ENCODE data around the gene PRRC2C.
"Not testable (repeated sequence)": the region's sequence is repeated elsewhere in the genome, so short reads cannot be mapped to it uniquely, and the experiment has no call there.

Gene PRRC2C

DNA sequence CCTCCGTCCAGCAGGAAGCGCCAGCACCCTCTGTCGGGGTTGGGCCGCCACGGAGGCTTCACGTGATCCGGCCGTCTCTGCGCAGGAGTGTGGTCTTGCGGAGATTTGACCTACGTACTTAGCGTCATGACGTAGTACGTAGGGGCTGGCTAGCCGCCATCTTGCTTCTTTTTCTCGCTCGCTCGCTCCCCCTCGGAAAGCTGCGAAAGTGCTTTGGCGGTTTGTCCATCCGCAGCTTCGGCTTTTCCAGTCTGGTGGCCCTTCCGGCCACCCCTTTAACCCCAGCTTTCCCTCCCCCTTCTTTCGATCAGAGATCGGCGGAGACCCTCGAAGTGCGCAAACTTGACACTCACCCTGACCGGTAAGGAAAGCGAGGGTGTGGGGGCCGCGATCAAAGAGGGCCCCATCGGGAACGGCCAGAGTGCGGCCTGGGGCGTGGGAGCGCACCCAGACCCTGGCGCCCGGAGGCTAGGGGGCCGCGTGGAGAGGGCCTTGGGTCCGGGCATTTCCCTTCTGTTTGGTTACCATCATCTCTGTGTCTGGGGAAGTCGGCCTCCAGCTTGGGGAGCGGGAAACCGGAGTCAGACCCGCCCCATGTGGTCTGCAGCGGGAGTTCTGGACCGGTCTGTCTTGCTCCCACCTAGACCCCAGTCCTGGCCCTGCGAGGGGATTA lies at the start of gene PRRC2C:
Gene PRRC2C, plus strand, starts transcription at position 156 of the 673 bp plus-strand sequence. CDS start 26,559 bp downstream, outside the sequence.
- DNase-seq, result peak; percentile 95

DNA sequence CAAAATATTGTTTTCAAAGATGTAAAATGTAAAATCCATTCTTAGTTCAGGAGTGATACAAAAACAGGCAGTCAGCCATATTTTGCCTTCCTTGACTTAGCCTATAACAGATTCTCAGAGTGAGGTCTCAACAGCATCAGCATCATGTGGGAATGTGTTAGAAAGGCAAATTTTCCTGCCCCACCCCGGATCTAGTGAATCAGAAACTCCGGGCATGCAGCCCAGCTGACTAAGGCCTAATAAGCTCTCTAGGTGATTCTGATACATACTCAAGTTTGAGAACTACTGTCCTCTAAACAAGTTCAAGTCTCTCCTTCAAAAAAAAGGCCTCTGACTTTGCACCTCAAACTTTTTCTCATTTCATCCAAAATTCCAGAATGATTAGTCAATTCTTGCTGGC lies 46.9 kb upstream of the PRRC2C start:
- no peak for DNase-seq

- DNase-seq, result not testable (repeated sequence)
These were observed 45.1 kb upstream of the PRRC2C start for GRCh38 chr1:171440201-171440600.

DNA sequence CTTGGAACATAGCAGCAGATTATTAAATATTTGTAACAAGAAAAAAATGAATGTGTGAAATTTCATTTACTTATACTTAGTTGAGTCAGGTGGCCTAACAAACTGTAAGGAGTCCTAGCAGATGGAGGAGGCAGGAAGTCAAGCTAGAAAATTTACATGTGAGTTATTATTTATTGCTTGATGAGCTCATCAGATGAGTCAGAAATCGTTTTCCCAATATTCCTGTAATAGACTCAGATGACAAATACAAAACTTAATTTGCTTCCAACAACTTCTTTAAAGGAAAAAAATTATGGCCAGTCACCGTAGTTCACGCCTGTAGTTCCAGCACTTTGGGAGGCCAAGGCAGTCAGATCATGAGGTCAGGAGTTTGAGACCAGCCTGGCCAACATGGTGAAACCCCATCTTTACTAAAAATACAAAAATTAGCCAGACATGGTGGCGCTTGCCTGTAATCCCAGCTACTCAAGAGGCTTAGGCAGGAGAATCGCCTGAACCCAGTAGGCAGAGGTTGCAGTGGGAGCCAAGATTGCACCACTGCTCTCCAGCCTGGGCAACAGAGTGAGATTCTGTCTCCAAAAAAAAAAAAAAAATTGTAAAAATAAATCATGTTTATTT lies 43.9 kb upstream of the PRRC2C start:
- not testable (repeated sequence) for DNase-seq

DNA sequence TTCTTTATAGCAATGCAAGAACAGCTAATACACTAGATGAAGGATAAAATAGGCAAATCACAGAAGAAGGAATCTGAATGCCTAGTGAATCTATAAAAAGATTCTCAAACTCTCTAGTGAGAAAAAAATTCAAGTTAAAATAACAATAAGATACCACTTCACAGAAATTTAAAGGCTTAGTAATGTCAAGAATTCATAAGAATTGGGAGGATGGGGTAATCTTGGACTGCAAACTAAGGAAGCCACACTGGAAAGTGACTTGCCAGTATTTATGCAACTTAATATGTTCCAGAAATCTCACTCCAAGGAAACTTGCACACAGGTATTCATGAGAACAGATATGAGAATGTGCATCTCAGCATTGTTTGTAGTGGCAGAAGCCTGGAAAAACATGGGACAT lies 38.9 kb upstream of the PRRC2C start:
- no peak for DNase-seq

GRCh38 chr1:171455967-171456366 lies 29.4 kb upstream of the PRRC2C start:
- DNase-seq, result no peak

DNA sequence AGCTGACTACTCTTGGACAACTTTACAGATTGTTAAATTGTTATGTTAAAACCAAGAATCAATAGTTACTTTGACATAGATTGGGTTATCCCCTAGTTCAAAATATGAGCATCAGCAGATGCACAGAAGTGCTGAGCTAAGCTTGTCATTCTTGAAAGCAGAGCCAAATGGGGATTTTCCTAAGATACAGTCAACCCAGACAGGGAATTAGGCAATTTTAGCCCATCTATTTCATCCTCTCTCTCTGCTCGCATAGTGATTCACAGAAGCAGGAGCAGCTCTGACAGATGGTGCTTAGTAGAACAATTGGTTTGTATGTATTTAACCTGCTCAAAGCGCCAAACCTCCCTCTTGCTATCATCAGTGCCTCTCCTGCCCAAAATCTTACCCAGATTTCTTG lies 27.9 kb upstream of the PRRC2C start:
- DNase-seq, result no peak

GRCh38 chr1:171460018-171460620 lies 25.2 kb upstream of the PRRC2C start:
- DNase-seq, result no peak

DNA sequence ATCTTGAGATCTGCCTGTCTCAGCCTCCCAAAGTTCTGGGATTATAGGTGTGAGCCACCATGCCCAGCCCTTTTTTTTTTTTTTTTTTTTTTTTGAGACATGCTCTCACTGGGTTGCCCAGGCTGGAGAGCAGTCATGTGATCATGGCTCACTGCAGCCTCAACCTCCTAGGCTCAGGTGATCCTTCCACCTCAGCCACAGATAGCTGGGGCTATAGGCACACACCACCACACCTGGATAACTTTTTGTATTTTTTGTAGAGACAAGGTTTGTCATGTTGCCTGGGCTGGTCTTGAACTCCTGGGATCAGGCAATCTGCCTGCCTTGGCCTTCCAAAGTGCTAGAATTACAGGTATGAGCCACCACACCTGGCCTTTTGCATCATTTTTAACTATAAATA lies 17.7 kb upstream of the PRRC2C start:
- no peak for DNase-seq

DNA sequence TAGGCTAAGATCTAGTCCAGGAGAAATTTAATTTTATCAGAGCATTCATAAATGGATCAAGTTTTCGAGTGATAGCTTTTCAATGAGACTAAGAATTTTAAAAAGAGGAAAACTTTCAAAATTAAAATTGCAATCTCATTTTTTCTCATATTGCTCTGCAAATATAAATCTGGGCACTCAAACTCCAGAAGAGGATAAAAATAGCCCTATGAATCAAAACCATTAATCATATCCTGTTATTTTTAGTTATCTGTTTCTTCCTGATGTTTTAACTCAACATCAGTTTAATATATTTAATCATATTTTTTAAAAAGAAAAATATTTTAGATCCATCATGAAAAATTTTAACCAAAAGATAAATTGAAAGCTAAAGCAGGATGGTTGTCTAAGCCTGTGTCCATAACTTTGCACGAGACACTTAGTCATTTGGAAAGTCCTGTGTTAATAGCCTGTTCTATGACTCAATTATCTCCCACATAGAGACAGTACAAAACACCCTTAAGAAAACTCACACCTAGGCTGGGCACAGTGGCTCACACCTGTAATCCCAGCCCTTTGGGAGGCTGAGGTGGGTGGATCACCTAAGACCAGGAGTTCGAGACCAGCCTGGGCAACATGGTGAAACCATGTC lies 17.1 kb upstream of the PRRC2C start:
- DNase-seq, result no peak

DNA sequence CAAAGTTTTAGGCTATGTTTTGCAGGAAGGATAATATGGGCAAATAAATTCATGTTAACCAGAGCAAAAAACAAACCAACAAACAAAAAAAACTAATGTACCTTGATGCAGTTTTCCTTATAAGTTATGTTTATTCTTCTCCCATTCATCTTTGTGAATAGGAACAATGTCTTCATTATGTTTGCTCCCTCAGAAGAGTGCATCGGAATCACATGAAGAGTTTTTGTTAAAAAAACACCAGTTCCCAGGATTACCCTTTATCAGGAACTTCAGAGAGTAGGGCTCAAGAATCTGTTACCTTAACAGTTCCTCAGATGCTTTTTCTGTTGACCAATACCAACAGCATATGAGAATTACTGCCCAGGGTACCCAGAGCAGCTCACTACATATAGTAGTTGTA lies 14.6 kb upstream of the PRRC2C start:
- DNase-seq, result no peak

DNA sequence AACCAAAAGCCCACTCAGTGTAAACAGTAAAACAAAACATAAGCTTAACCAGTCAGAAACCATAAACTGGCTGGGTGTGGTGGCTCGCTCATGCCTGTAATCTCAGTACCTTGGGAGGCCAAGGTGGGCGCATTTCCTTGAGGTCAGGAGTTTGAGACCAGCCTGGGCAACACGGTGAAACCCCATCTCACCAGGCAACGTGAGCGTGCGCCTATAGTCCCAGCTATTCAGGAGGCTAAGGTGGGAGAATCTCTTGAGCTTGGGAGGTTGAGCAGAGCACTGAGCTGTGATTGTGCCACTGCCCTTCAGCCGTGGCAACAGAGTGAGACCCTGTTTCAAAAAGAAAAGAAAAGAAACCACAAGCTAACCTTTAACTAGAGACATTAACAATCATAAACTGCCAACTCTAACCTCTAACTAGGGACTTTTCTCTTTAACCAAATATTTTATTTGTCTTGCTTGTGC lies 13.1 kb upstream of the PRRC2C start:
- DNase-seq, result no peak

DNA sequence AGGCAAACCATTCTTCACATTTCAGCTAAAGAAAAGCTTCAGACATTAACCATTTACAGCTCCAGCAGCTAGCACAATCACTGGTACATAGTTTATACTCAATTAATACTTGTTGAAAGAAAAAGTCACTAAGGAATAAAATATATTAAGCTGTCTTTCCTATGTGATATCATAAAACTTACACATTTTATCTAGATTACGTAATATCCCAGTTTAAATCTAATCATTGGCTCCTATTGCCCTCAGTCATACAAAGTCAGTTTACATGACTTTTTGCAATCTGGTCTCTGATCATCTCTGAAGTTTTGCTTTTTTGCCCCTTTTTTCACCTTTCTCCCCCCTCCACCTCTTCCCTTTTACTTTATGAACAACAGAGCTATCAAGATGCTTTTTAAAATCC lies 8.5 kb upstream of the PRRC2C start:
- DNase-seq, result no peak

DNA sequence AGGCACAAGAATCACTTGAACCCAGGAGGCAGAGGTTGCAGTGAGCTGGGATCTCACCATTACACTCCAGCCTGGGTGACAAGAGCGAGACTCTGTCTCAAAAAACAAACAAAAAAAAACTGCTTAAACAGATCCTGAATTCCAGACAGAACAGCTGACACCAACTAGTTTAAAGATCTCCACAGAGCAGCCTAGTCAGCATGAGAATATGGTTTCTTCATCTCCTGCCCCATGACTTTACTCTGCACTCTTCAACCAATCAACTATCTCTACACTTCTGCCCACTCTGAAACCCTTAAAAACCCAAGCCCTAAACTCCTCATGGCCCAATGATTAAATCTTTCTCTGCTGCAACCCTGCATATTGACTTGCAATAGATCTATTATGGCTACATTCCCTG lies 7.5 kb upstream of the PRRC2C start:
- no peak for DNase-seq

DNA sequence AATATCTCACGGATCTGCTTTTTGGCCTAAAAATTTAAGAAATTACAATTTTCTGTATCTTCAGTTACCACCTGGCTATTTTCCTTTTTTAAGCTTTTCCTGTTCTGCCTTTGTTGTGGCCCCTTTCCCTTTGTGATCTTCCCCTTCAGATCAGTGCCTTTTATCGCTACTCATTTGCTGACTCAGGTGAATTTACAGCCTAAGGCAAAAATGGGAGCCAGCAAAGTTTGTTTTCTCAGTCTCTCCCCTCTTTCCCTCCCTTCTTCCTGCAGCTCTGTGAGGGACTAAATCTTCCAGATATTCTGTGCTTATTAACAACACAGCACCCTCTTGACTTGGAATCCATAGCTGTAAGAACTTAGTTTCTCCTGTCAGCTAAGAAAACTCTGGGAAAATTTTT lies 5.3 kb upstream of the PRRC2C start:
- DNase-seq, result no peak

GRCh38 chr1:171484760-171485374 lies 463 bp upstream of the PRRC2C start:
- DNase-seq, result peak; percentile 55

GRCh38 chr1:171486048-171486519 lies 754 bp downstream of the PRRC2C start:
- peak; percentile 46 for DNase-seq

DNA sequence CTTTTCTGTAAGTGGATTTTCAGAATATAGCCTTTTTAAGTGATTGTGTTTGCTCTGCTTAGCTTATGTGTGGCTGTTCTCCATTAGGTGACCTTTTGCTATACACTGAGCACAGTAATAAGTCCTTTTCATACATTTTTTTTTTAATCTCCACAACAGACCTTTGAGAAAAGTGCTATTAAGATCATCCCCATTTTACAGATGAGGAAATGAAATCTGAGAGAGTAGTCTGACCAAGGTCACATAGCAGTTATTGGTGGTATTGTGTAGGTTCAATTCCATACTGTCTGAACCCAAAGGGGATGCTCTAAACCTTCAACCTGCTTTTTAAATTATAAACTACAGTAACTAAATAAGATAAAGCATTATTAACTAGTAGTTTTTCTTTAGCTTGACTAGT lies 1.7 kb downstream of the PRRC2C start:
- no peak for DNase-seq

- DNase-seq, result no peak
These were observed 3.0 kb downstream of the PRRC2C start for GRCh38 chr1:171488190-171488929.

- no peak for DNase-seq
These were observed 8.7 kb downstream of the PRRC2C start for GRCh38 chr1:171494076-171494475.

- no peak for DNase-seq
These were observed 10.1 kb downstream of the PRRC2C start for GRCh38 chr1:171495444-171495843.

DNA sequence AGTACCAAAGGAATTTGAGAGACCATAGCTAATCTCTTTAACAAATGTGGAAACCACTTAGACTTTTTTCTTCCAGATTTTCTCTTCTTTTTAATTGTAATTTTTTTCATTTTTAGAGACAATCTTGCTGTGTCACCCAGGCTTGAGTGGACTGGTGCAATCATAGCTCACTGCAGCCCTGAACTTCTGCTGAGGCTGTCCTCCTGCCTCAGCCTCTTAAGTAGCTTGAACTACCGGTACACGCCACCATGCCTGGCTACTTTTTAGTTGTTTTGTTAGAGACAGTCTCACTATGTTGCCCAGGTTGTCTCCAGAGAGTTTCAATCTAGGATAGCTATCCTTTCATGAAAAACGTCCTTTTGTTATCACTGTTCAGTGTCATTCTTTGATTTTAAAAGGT lies 15.0 kb downstream of the PRRC2C start:
- DNase-seq, result no peak

DNA sequence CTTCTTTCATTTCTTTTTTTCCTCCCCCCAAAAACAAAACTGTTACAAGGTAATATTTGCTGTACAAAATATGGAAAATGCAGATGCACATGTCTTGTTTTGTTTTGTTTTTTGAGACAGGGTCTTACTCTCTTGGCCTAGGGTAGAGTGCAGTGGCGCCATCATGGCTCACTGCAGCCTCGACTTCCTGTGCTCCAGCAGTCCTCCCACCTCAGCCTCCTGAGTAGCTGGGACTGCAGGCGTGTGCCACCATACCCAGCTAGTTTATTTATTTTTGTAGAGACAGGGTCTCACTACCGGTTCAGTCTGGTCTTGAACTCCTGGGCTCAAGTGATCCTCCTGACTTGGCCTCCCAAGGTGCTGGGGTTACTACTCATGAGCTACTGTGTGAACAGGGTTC lies 15.5 kb downstream of the PRRC2C start:
- no peak for DNase-seq

Measured in DMS79 treated with DMSO at 0.1 percent for 48 hours (cell line).